ENCODE data around the gene GRM8.

GRM8 gene

DNA sequence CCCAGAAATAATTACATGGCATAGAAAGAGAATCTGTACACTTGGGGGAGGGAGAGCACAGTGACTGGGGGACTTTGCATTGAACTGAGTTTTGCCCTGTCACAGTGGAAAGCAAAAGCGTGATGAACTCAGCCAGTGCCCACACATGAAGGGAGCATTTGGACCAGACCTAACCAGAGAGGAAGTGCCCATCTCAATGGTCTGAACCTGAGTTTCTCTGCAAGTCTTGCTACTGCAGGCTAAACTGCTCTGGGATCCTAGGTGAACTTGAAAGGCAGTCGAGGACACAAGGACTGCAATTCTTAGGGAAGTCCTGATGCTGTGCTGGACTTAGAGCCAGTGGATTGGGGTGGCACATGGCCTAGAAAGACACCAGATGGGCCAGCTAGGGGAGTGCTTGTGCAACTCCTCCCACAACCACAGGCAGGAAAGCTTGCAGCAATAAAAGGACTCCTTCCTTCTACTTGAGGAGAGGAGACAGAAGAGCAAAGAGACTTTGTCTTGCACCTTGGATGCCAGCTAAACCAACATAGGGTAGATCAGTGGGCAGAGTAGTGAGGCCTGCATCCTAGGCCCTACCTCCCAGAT, 259.0 kb downstream of the GRM8 start:
- TF ChIP-seq, protein P1, sequence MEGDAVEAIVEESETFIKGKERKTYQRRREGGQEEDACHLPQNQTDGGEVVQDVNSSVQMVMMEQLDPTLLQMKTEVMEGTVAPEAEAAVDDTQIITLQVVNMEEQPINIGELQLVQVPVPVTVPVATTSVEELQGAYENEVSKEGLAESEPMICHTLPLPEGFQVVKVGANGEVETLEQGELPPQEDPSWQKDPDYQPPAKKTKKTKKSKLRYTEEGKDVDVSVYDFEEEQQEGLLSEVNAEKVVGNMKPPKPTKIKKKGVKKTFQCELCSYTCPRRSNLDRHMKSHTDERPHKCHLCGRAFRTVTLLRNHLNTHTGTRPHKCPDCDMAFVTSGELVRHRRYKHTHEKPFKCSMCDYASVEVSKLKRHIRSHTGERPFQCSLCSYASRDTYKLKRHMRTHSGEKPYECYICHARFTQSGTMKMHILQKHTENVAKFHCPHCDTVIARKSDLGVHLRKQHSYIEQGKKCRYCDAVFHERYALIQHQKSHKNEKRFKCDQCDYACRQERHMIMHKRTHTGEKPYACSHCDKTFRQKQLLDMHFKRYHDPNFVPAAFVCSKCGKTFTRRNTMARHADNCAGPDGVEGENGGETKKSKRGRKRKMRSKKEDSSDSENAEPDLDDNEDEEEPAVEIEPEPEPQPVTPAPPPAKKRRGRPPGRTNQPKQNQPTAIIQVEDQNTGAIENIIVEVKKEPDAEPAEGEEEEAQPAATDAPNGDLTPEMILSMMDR (IDR thresholded peaks at IDR 0.05; ENCODE audit: low read depth, low read length): no peak
- Histone ChIP-seq H3K9me3 (ENCODE audit: severe bottlenecking) (peaks cover 4% of the 10 kb centered on the region), H3K27me3 (ENCODE audit: insufficient read depth, low read depth, severe bottlenecking) (no peaks in the 10 kb centered on the region), H3K36me3 (no peaks in the 10 kb centered on the region), H3K4me3 (ENCODE audit: low read depth, low read length) (no peak overlapping the region), H3K27ac (no peak overlapping the region)
- peak; percentile 70 for DNase-seq

DNA sequence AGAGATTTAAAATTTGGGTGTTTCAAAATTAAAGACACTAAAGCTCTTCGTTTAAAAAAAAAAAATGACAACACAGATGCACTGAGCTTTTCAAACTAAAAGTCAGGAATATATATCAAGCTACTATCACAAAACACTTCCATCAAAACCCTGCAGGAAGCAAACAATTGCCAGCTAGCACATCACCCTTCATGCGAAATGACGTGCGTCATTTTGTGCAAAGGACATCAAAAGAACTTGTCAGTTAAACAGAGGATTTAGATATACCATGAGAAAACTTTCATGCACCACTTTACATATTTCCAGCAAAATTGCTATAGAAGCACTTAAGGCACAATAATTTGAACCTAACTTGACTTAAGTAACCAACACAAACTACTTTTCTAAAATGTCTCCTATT, 264.7 kb downstream of the GRM8 start:
- TF ChIP-seq, protein P1 (IDR thresholded peaks at IDR 0.05; ENCODE audit: low read depth, low read length): no peak
- H3K9me3 ChIP-seq (ENCODE audit: severe bottlenecking): peaks cover 4% of the 10 kb centered on the region

DNA sequence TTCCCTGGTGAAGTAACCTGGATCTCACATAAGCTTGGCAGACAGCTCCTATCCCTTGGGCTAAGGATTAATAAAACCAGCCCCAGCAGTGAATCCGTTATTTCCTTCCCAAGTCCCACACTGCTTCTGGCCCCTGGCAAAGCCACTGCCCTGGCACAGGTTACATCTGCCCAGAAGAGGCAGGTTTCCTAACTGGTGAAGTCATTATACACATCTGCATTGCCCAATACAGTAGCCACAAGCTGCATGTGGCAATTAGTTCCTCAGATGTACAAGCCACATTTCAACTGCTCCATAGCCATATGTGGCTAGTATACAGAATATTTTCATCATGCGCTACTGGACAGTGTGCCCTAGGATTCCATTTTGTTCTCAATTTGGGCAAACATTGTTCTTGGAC, 273.0 kb downstream of the GRM8 start:
- H3K9me3 ChIP-seq (ENCODE audit: severe bottlenecking): no peaks in the 10 kb centered on the region
- TF ChIP-seq, protein P1 (IDR thresholded peaks at IDR 0.05; ENCODE audit: low read depth, low read length): no peak
- H3K27ac ChIP-seq: no peak overlapping the region
- no peak overlapping the region for H3K4me3 ChIP-seq (ENCODE audit: low read depth, low read length)
- H3K36me3 ChIP-seq: no peaks in the 10 kb centered on the region
- no peak for DNase-seq
- no peaks in the 10 kb centered on the region for H3K27me3 ChIP-seq (ENCODE audit: insufficient read depth, low read depth, severe bottlenecking)

More for the DNA sequence above, 264.7 kb downstream of the GRM8 start:
- Histone ChIP-seq H3K4me3 (ENCODE audit: low read depth, low read length) (no peak overlapping the region), H3K36me3 (no peaks in the 10 kb centered on the region), H3K27me3 (ENCODE audit: insufficient read depth, low read depth, severe bottlenecking) (no peaks in the 10 kb centered on the region), H3K27ac (no peak overlapping the region)
- DNase-seq: no peak

DNA sequence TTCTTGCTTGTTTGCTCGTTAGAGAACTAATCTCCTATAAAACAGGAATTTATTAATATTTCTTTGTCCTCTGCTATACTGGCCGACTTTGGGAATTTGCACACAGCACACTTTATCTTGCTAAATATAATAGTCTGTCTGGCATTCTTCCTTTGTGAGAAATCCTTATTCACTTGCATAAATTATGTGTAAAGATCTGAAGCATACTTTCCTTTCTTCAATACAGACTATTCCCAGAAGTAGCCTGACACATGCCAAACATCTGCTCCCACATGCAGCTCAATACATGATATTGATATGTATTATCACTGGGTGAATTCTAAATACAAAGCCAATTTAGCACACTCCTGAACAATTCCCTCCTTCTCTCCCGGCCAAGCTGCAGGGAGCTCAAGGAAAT, 273.9 kb downstream of the GRM8 start:
- Histone ChIP-seq H3K4me3 (ENCODE audit: low read depth, low read length) (no peak overlapping the region), H3K9me3 (ENCODE audit: severe bottlenecking) (no peaks in the 10 kb centered on the region), H3K27ac (no peak overlapping the region), H3K36me3 (no peaks in the 10 kb centered on the region), H3K27me3 (ENCODE audit: insufficient read depth, low read depth, severe bottlenecking) (no peaks in the 10 kb centered on the region)
- TF ChIP-seq, protein P1 (IDR thresholded peaks at IDR 0.05; ENCODE audit: low read depth, low read length): no peak
- DNase-seq: no peak

DNA sequence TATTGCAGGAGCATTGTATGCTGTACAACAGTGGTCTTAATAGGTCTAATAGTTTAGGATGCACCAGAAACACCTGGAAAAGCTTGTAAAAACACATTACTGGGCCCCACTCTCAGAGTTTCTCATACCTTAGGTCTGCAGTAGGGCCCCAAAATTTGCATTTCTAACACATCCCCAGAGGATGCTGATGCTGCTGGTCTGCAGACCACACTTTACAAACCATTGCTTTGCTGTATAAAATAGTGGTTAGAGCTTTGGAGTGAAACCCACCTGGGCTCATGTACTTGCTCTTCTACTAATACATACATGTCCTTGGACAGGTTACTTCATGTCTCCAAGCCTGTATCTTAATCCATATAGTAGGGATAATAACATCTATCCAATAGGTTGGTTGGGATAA, 279.7 kb downstream of the GRM8 start:
- no peak for DNase-seq
- H3K27me3 ChIP-seq (ENCODE audit: insufficient read depth, low read depth, severe bottlenecking): no peaks in the 10 kb centered on the region
- TF ChIP-seq, protein P1 (IDR thresholded peaks at IDR 0.05; ENCODE audit: low read depth, low read length): no peak
- H3K27ac ChIP-seq: no peak overlapping the region
- H3K36me3 ChIP-seq: no peaks in the 10 kb centered on the region
- H3K4me3 ChIP-seq (ENCODE audit: low read depth, low read length): no peak overlapping the region
- H3K9me3 ChIP-seq (ENCODE audit: severe bottlenecking): no peaks in the 10 kb centered on the region

DNA sequence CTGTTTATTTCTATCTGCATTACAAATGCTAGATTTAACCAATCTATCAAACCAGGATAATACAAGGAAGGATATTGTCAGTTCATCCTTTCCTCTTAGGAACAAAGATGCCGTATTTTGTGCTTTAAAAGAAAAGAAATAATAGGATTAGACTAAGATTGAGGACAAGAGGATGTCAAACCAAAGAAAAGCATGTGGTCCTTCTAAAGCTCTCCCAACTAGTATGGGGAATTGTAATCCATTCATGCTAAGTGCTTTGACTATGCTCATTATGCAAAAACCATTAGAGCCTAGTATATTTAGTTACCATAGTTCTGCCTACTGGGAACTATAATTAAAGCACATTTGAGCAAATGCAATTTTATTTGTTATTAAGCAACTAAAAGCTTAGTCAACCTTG, 280.2 kb downstream of the GRM8 start:
- Histone ChIP-seq H3K27ac (no peak overlapping the region), H3K9me3 (ENCODE audit: severe bottlenecking) (no peaks in the 10 kb centered on the region), H3K4me3 (ENCODE audit: low read depth, low read length) (no peak overlapping the region), H3K27me3 (ENCODE audit: insufficient read depth, low read depth, severe bottlenecking) (no peaks in the 10 kb centered on the region), H3K36me3 (no peaks in the 10 kb centered on the region)
- TF ChIP-seq, protein P1 (IDR thresholded peaks at IDR 0.05; ENCODE audit: low read depth, low read length): no peak
- DNase-seq: no peak
